ENCODE results near the gene ARMC3.

DNA sequence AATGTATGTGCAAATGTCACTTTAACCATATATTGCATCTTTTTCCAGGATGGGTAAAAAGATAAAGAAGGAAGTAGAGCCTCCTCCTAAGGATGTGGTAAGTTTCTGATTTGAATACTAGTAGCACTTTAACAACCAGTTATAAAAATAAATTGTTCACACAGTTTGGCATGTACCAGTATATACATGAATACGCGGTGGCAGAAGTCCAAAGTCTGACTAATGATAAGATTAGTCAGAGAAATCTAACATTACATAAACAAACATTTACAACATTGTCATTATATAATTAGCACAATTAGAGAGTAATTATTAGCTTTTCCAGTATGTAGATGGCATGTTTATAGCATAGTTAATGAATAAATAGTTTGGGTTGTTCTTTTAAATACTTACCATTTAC lies 4.1 kb downstream of the ARMC3 start:
- TF ChIP-seq, protein P1, sequence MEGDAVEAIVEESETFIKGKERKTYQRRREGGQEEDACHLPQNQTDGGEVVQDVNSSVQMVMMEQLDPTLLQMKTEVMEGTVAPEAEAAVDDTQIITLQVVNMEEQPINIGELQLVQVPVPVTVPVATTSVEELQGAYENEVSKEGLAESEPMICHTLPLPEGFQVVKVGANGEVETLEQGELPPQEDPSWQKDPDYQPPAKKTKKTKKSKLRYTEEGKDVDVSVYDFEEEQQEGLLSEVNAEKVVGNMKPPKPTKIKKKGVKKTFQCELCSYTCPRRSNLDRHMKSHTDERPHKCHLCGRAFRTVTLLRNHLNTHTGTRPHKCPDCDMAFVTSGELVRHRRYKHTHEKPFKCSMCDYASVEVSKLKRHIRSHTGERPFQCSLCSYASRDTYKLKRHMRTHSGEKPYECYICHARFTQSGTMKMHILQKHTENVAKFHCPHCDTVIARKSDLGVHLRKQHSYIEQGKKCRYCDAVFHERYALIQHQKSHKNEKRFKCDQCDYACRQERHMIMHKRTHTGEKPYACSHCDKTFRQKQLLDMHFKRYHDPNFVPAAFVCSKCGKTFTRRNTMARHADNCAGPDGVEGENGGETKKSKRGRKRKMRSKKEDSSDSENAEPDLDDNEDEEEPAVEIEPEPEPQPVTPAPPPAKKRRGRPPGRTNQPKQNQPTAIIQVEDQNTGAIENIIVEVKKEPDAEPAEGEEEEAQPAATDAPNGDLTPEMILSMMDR (IDR thresholded peaks at IDR 0.05) = no peak
- no peak for TF ChIP-seq ZFX (IDR thresholded peaks at IDR 0.05; ENCODE audit: borderline replicate concordance)

Data from 22Rv1 (cell line).